ENCODE data around the gene CCDC8.
"Not testable (repeated sequence)": the region's sequence is repeated elsewhere in the genome, so short reads cannot be mapped to it uniquely, and the experiment has no call there.

The CCDC8 gene

DNA sequence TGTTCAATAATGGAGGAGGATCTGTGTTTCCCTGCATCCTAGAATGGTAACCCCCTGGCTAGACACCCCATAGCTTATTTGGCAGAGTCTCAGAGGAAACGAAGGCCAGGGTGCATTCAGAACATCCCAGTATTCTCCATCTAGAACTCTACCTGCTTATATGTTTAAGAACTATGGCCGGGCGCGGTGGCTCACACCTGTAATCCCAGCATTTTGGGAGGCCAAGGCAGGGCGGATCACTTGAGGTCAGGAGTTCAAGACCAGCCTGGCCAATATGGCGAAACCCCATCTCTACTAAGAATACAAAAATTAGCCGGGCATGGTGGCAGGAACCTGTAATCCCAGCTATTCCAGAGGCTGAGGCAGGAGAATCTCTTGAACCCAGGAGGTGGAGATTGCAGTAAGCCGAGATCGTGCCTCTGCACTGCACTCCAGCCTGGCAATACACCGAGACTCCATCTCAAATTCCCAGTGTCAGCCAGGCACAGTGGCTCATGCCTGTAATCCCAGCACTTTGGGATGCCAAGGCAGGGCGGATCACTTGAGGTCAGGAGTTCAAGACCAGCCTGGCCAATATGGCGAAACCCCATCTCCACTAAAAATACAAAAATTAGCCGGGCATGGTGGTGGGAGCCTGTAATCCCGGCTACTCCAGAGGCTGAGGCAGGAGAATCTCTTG, 15.4 kb downstream of the CCDC8 start:
- not testable (repeated sequence) for DNase-seq

DNA sequence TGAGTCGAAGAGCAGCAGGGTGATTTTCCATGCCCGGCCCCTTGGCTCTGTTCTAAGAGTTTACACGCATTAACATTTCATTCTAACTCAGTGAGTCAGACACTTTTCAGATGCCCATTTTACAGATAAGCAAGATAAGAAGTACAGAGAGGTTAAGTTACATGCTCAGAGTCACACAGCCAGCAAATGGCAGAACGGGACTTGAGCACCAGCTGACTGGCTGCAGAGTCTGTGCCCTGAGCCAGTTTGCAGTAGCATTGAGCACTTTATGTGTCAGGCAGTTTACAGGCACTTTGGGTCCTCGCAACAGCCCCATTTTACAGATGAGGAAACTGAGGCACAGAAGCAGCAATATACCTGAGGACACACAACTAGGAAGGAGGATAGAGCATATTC, 19.0 kb downstream of the CCDC8 start:
- no peak for DNase-seq

DNA sequence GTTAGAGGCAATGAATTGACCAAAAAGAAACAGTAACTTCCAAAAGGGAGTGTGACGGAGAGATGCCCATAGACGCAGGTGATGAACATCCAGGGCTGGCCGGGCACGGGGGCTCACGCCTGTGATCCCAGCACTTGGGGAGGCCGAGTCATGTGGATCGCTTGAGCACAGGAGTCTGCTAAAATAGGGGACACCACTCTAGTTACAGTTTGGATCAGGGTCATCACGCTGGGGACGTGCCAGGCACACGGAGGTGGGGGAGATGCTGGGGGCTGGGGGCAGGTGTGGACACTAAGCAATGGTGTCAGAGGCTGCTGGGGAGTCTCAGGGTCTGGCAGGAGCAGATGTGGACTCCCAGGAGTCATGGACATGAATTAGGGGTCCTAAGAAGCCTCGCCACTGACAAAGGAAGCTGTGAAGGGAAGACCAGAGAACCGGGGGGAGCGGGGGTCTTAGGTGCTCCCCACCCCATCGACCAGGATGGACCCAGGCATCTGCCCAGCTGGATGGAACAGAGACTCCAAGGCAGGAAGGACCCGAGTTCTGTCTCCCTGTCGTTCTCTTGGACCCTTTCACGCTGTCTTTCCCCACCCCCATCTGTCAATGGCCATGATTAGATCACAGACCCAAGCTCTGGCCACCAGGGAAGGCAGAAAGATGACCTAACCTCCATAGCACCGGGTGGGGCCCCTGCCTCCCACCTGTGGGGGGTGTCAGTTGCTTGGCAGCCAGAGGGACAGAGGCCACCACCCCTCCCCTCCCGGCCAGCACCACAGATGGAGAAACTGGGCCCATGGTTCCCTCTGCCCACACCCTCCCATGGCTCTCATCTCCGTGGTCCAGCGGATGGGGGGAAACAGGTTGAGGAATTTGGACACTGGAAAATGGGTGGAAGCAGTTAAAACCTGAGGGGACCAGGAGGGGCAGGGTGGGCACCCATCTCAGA, 19.6 kb downstream of the CCDC8 start:
- DNase-seq = no peak

- no peak for DNase-seq
These were observed 20.5 kb downstream of the CCDC8 start for GRCh38 chr19:46392837-46393236.

GRCh38 chr19:46392252-46392801, 21.0 kb downstream of the CCDC8 start:
- no peak for DNase-seq

DNA sequence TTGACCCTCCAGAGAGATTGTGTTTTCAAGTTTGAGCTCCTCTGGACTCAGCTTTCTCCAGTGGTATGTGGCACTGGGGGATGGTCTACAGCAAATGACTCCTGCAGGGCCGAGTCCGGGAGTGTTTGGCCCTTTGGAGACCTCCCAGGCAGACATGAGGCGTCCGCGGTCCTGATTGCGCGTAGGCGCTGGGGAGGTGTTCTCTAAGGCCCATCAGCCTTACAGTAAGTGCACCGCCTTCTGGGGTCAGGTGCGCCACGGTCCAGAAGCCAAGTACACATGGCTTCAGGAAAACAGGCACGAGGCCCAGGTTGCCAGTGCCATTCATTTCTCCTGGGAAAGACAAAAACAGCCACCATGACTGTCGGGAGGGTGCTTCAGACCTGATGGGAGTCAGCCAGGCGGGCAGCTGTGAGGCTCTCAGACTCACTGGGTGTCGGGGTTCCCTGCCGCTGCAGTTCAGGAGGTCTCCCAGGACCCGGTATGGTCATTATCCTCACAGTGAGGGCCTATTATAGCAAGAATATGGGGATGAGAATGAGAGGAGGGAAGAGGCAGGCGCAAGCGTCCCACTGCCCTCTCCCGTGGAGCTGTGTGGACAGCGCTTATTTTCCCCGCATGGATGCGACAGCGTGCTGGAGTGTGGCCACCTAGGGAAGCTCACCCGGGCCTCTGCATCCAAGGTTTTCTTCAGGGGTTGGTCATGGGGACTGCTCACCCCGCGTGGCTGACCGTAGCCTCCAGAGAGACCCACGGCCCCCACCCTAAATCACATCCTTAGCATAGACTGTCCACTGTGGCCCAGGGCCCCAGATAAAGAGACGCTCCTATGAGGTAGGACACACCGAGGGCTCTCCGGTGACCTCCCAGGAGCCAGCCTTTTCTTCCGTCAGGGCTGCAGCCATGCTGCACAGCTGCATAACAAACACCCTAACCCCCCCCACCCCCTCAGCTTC, 21.8 kb downstream of the CCDC8 start:
- DNase-seq = no peak

- DNase-seq = no peak
These were observed 22.5 kb downstream of the CCDC8 start for GRCh38 chr19:46390866-46391265.

- no peak for DNase-seq
These were observed 23.1 kb downstream of the CCDC8 start for GRCh38 chr19:46390121-46390858.

GRCh38 chr19:46388311-46389095, 24.9 kb downstream of the CCDC8 start:
- DNase-seq = no peak

DNA sequence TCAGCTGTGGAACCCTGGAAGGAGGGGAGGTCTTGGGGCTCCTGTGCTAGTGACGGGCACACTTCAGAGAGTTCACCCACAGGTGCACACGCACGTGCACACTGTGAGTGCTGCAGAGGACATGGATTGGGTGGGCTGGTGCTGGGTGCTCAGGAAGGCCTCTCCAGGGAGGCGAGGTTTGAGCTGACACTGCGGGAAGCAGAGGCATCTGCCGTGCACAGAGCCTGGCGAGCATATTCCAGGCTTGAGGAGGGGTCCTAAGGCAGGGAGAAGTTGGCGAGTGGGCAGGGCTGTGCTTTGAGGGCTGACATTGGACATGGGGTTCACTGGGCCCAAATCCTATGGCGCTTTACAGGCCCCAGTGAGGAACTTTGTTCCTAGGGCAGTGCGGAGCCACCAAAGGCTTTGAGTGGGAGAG, 25.6 kb downstream of the CCDC8 start:
- no peak for DNase-seq

- no peak for DNase-seq
These were observed 26.2 kb downstream of the CCDC8 start for GRCh38 chr19:46386996-46387712.

DNA sequence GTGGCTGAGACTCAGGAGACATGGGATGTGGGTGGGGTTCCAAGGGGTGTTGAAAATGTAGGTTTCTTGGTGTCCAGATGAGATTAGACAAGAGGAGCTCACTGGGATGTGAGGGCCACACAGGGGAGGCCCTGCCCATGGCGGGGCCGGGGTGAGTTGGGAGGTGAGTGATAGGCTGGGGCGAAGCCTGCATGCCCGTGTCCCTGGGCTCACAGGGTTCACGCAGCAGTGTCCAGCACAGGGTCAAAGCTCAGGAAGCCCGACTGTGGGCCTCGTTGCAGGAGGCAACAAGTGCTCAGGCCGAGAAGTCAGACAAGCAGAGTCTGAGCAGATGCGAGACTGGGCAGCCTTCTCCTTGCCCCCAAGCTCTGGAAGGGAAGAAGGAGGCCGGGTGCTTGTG, 27.2 kb downstream of the CCDC8 start:
- DNase-seq = no peak

GRCh38 chr19:46385636-46386035, 27.7 kb downstream of the CCDC8 start:
- DNase-seq = no peak

GRCh38 chr19:46384396-46384795, 29.0 kb downstream of the CCDC8 start:
- no peak for DNase-seq

DNA sequence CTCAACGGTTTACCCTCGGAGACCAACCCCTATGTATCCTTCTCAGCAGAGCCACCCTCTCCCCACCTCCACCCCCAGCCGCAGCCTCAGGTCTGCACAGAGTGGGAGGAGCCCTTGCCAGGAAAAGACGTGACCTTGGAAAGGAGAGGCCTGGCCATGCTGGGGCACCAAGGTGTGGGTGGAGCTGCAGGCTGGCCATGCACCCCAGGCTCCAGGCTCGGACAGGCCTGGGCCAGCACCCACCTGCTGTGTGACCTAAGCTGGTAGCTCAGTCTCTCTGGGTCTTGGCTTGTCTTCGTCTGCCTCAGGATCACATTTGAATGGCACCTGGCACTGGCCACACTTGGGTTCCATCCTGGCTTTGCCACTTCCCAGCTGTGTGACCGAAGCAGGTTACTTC, 29.5 kb downstream of the CCDC8 start:
- no peak for DNase-seq

- DNase-seq = no peak
These were observed 30.1 kb downstream of the CCDC8 start for GRCh38 chr19:46383171-46383815.

GRCh38 chr19:46381756-46382345, 31.5 kb downstream of the CCDC8 start:
- DNase-seq = no peak

- no peak for DNase-seq
These were observed 32.0 kb downstream of the CCDC8 start for GRCh38 chr19:46381346-46381745.

DNA sequence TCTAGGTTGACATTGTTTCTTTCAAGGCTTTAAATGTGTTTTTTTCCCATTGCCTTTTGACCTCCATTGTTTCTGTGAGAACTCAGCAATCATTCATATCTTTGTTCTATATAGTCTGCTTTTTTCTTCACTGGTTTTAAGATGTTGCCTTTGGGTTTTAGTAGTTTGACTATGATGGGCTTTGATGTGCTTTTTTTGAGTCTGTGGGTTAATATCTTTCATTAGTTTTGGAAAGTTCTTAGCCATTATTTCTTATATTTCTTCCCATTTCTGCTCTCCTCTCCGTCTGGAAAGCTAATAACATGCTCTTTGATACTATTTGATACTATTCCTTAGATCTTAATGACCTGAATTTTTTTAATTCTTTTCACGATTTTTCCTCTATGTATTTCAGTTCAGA, 32.7 kb downstream of the CCDC8 start:
- DNase-seq = no peak

DNA sequence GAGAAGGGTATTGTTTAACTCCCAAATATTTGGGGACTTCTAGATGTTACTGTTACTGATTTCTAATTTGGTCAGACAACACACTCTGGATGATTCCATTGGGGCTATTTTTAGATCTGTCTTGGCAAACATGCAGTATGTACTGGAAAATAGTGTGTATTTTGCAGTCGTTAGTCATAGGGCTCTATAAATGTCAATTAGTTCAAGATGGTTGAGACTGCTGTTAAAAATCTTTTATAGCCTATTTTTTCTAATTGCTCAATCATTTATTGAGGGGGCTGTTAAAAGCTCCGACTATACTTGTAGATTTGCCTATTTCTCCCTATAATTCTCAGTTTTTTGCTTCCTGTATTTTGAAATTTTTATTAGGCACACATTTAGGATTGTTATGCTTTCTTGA, 35.1 kb downstream of the CCDC8 start:
- DNase-seq = no peak
